ENCODE results near the gene PEX14.
A peak's percentile ranks its signal among the peaks of the same experiment; 100 is the strongest.

Gene PEX14

GRCh38 chr1:10671622-10672342, 197.0 kb downstream of the PEX14 start:
- no peak for DNase-seq

GRCh38 chr1:10672343-10673050, 197.7 kb downstream of the PEX14 start:
- no peak for DNase-seq

GRCh38 chr1:10673109-10673711, 198.5 kb downstream of the PEX14 start:
- DNase-seq, result no peak

GRCh38 chr1:10674222-10674621, 199.5 kb downstream of the PEX14 start:
- DNase-seq, result no peak

GRCh38 chr1:10674700-10675609, 200.2 kb downstream of the PEX14 start:
- no peak for DNase-seq

- no peak for DNase-seq
Observed at GRCh38 chr1:10675813-10676212, 201.1 kb downstream of the PEX14 start.

- DNase-seq, result no peak
Observed at GRCh38 chr1:10676963-10677362, 202.2 kb downstream of the PEX14 start.

GRCh38 chr1:10677491-10678391, 203.0 kb downstream of the PEX14 start:
- DNase-seq, result peak in 1 of 2 experiments; percentile 21

GRCh38 chr1:10678402-10678801, 203.7 kb downstream of the PEX14 start:
- no peak for DNase-seq

GRCh38 chr1:10678852-10679251, 204.1 kb downstream of the PEX14 start:
- no peak for DNase-seq

- peak; percentile 19 to 61 for DNase-seq
Observed at GRCh38 chr1:10679496-10680220, 204.9 kb downstream of the PEX14 start.

Measured in NCI-H446 (cell line).